Ramos (cell line): ENCODE results near the gene HEXIM1.

Experiments used
- in situ Hi-C: fragments of 300-500 bp; cut with MboI; formaldehyde crosslinking; loops from one replicate; pipeline ENCODE4 v1.14.3; 2022; ENCODE audit warnings: low sequenced_read_pairs; ENCODE audit not compliant: unreplicated experiment

HEXIM1 gene

GRCh38 chr17:45143094-45143670 lies 5.1 kb upstream of the HEXIM1 start:
- in situ Hi-C loops, result loop anchor here (10.0 kb wide), 1 partner anchor 52 kb away; no protein-coding TSS in a partner anchor

- in situ Hi-C loops, result loop anchor here (10.0 kb wide), 1 partner anchor 51 kb away; no protein-coding TSS in a partner anchor
Measured at GRCh38 chr17:45143767-45144198, 4.5 kb upstream of the HEXIM1 start.

GRCh38 chr17:45144199-45145034 lies 3.9 kb upstream of the HEXIM1 start:
- in situ Hi-C loops, result loop anchor here (10.0 kb wide), 1 partner anchor 50 kb away; no protein-coding TSS in a partner anchor

GRCh38 chr17:45145035-45145389 lies 3.3 kb upstream of the HEXIM1 start:
- in situ Hi-C loops, result loop anchor here (10.0 kb wide), 1 partner anchor 50 kb away; no protein-coding TSS in a partner anchor

- in situ Hi-C loops, result loop anchor here (10.0 kb wide), 1 partner anchor 49 kb away; no protein-coding TSS in a partner anchor
Measured at GRCh38 chr17:45146166-45146565, 2.1 kb upstream of the HEXIM1 start.

GRCh38 chr17:45146592-45146889 lies 1.7 kb upstream of the HEXIM1 start:
- in situ Hi-C loops, result loop anchor here (10.0 kb wide), 1 partner anchor 48 kb away; no protein-coding TSS in a partner anchor

- in situ Hi-C loops, result loop anchor here (10.0 kb wide), 1 partner anchor 48 kb away; no protein-coding TSS in a partner anchor
Measured at GRCh38 chr17:45146890-45147580, 1.2 kb upstream of the HEXIM1 start.

GRCh38 chr17:45147581-45148182 lies 593 bp upstream of the HEXIM1 start:
- in situ Hi-C loops, result loop anchor here (10.0 kb wide), 1 partner anchor 47 kb away; no protein-coding TSS in a partner anchor

GRCh38 chr17:45149037-45149668 lies 878 bp downstream of the HEXIM1 start:
- in situ Hi-C loops, result loop anchor here (10.0 kb wide), 1 partner anchor 46 kb away; no protein-coding TSS in a partner anchor

- in situ Hi-C loops, result loop anchor here (10.0 kb wide), 1 partner anchor 45 kb away; no protein-coding TSS in a partner anchor
Measured at GRCh38 chr17:45149669-45150664, 1.7 kb downstream of the HEXIM1 start.

- in situ Hi-C loops, result no loop called here
Measured at GRCh38 chr17:45150911-45151809, 2.9 kb downstream of the HEXIM1 start.

GRCh38 chr17:45155029-45155428 lies 6.8 kb downstream of the HEXIM1 start:
- in situ Hi-C loops, result no loop called here

- in situ Hi-C loops, result no loop called here
Measured at GRCh38 chr17:45155483-45155882, 7.2 kb downstream of the HEXIM1 start.

- in situ Hi-C loops, result no loop called here
Measured at GRCh38 chr17:45156242-45156641, 8.0 kb downstream of the HEXIM1 start.

GRCh38 chr17:45160447-45161287 lies 12.4 kb downstream of the HEXIM1 start:
- in situ Hi-C loops, result loop anchor here (5.0 kb wide), 1 partner anchor 37 kb away; no protein-coding TSS in a partner anchor

GRCh38 chr17:45161288-45162024 lies 13.2 kb downstream of the HEXIM1 start, which contains the start of gene HEXIM2:
TSS of gene HEXIM2 (plus strand) at chr17:45161875. CDS start at chr17:45162794, 919 bp downstream.
- in situ Hi-C loops, result loop anchor here (5.0 kb wide), 1 partner anchor 36 kb away; no protein-coding TSS in a partner anchor
